Mesenchymal stem cell (in vitro differentiated cells and primary cell): Measurements from ENCODE around the gene MSI1.
A peak's percentile ranks its signal among the peaks of the same experiment; 100 is the strongest.
"Not testable (repeated sequence)": the region's sequence is repeated elsewhere in the genome, so short reads cannot be mapped to it uniquely, and the experiment has no call there.

ENCODE experiments used
- DNase-seq: peaks from one replicate; pipeline ENCODE4 v3.0.0-alpha.2; 2013
- H2AFZ ChIP-seq: one replicate; pipeline ENCODE4 v1.6.1; 2013; ENCODE audit warnings: low read depth, mild to moderate bottlenecking, control low read depth, inconsistent platforms, low read length, moderate library complexity
- H2AK5ac ChIP-seq: 2 replicates; pipeline ENCODE4 v1.6.1; 2013; ENCODE audit warnings: low read length, moderate library complexity, mild to moderate bottlenecking, inconsistent platforms; ENCODE audit not compliant: severe bottlenecking
- H2BK120ac ChIP-seq: one replicate; pipeline ENCODE4 v1.6.1; 2013; ENCODE audit warnings: low read depth, mild to moderate bottlenecking, inconsistent platforms, low read length, moderate library complexity
- H2BK12ac ChIP-seq, 2 experiments: one replicate each; pipeline ENCODE4 v1.6.1; 2013; ENCODE audit warnings: inconsistent platforms in 2 of 2, low read length in 2 of 2, mild to moderate bottlenecking in 2 of 2, moderate library complexity in 2 of 2, control low read depth in 1 of 2
- H2BK15ac ChIP-seq: one replicate; pipeline ENCODE4 v1.6.1; 2013; ENCODE audit warnings: mild to moderate bottlenecking, low read depth, inconsistent platforms; ENCODE audit not compliant: poor library complexity, severe bottlenecking
- H2BK5ac ChIP-seq: 2 replicates; pipeline ENCODE4 v1.6.1; 2013; ENCODE audit warnings: low read depth, mild to moderate bottlenecking, low read length, control low read depth, inconsistent platforms; ENCODE audit not compliant: poor library complexity, severe bottlenecking
- H3K14ac ChIP-seq, 2 experiments: one replicate each; pipeline ENCODE4 v1.6.1; 2013; ENCODE audit warnings: inconsistent platforms in 2 of 2, low read length in 2 of 2, control low read depth in 1 of 2, mild to moderate bottlenecking in 1 of 2, moderate library complexity in 1 of 2
- H3K18ac ChIP-seq, 2 experiments: one replicate each; pipeline ENCODE4 v1.6.1; 2013; ENCODE audit warnings: inconsistent platforms in 2 of 2, low read length in 2 of 2, control low read depth in 1 of 2, low read depth in 1 of 2, mild to moderate bottlenecking in 1 of 2
- H3K23ac ChIP-seq, 2 experiments: one replicate each; pipeline ENCODE4 v1.6.1; 2013; ENCODE audit warnings: inconsistent platforms in 2 of 2, low read length in 2 of 2, mild to moderate bottlenecking in 2 of 2, moderate library complexity in 2 of 2, control low read depth in 1 of 2
- H3K27ac ChIP-seq: 2 replicates; pipeline ENCODE4 v1.5.1; 2013; ENCODE audit warnings: mild to moderate bottlenecking, moderate library complexity, low read length, control low read depth, inconsistent platforms; ENCODE audit not compliant: poor library complexity, severe bottlenecking
- H3K27me3 ChIP-seq, 2 experiments: 2 replicates each; pipeline versions ENCODE4 v1.6.1 to v1.7.0; 2013; ENCODE audit warnings: low read length in 2 of 2, mild to moderate bottlenecking in 2 of 2, moderate library complexity in 2 of 2, control low read depth in 1 of 2, inconsistent platforms in 1 of 2; ENCODE audit not compliant: control insufficient read depth in 1 of 2, insufficient read depth in 1 of 2
- H3K36me3 ChIP-seq, 2 experiments: 2 replicates each; pipeline versions ENCODE4 v1.6.1 to v1.7.0; 2013; ENCODE audit warnings: low read length in 2 of 2, control low read depth in 1 of 2, inconsistent platforms in 1 of 2, low read depth in 1 of 2, mild to moderate bottlenecking in 1 of 2; ENCODE audit not compliant: insufficient read depth in 2 of 2, control insufficient read depth in 1 of 2
- H3K4ac ChIP-seq, 2 experiments: one replicate each; pipeline ENCODE4 v1.6.1; 2013; ENCODE audit warnings: inconsistent platforms in 2 of 2, low read length in 2 of 2, mild to moderate bottlenecking in 2 of 2, moderate library complexity in 2 of 2, control low read depth in 1 of 2, low read depth in 1 of 2
- H3K4me1 ChIP-seq: 2 replicates; pipeline ENCODE4 v1.6.1; 2013; ENCODE audit warnings: low read depth, low read length, control low read depth; ENCODE audit not compliant: control insufficient read depth, insufficient read depth
- H3K4me2 ChIP-seq: 2 replicates; pipeline ENCODE4 v1.6.1; 2013; ENCODE audit warnings: low read length, mild to moderate bottlenecking, inconsistent platforms; ENCODE audit not compliant: poor library complexity, severe bottlenecking
- H3K4me3 ChIP-seq, 2 experiments: 2 replicates each; pipeline versions ENCODE4 v1.5.1 to v1.7.0; 2013; ENCODE audit warnings: low read length in 2 of 2, mild to moderate bottlenecking in 2 of 2, control low read depth in 1 of 2, low read depth in 1 of 2; ENCODE audit not compliant: insufficient read depth in 1 of 2
- H3K79me1 ChIP-seq: replicated peaks from 2 replicates; pipeline ENCODE4 v1.6.1; 2013; ENCODE audit warnings: mild to moderate bottlenecking, control low read depth, low read length, inconsistent platforms; ENCODE audit not compliant: poor library complexity, severe bottlenecking
- H3K9ac ChIP-seq: 2 replicates; pipeline ENCODE4 v1.7.0; 2013; ENCODE audit warnings: mild to moderate bottlenecking, low read length, moderate library complexity
- H3K9me3 ChIP-seq: 2 replicates; pipeline ENCODE4 v1.7.0; 2013; ENCODE audit warnings: mild to moderate bottlenecking, low read length; ENCODE audit not compliant: control insufficient read depth
- H4K8ac ChIP-seq: one replicate; pipeline ENCODE4 v1.6.1; 2013; ENCODE audit warnings: inconsistent platforms, mild to moderate bottlenecking, low read length, moderate library complexity
- H4K91ac ChIP-seq: one replicate; pipeline ENCODE4 v1.6.1; 2013; ENCODE audit warnings: mild to moderate bottlenecking, low read length, inconsistent platforms
- WGBS: methylation state at CpG from one replicate; pipeline ENCODE4 v1.1.7; 2013; ENCODE audit warnings: mixed read lengths; 5-methylcytosine and 5-hydroxymethylcytosine counted together

The MSI1 gene

GRCh38 chr12:120336392-120336791, 32.6 kb downstream of the MSI1 start:
- not testable (repeated sequence) for H3K27ac ChIP-seq, H3K9ac ChIP-seq, DNase-seq, H2BK12ac ChIP-seq, H3K4ac ChIP-seq, H4K91ac ChIP-seq, H3K9me3 ChIP-seq, H3K4me3 ChIP-seq, H2AK5ac ChIP-seq, H3K79me1 ChIP-seq, H3K18ac ChIP-seq, H3K23ac ChIP-seq, H2BK5ac ChIP-seq, H2AFZ ChIP-seq, H3K4me2 ChIP-seq, H3K36me3 ChIP-seq, H2BK120ac ChIP-seq, H4K8ac ChIP-seq, H2BK15ac ChIP-seq, H3K4me1 ChIP-seq, H3K14ac ChIP-seq
- H3K27me3 ChIP-seq: peaks cover 11 to 34% of the 10 kb centered on the region in 2 experiments
- 85% methylated on average over 2 of the region's 2 CpGs for WGBS

- 23% methylated on average over 9 of the region's 12 CpGs for WGBS
- not testable (repeated sequence) for H4K8ac ChIP-seq, H3K23ac ChIP-seq, H4K91ac ChIP-seq, H3K9ac ChIP-seq, H3K14ac ChIP-seq, H3K4me3 ChIP-seq, H3K4ac ChIP-seq, H2BK120ac ChIP-seq, H3K9me3 ChIP-seq, H3K36me3 ChIP-seq, H2AFZ ChIP-seq, H2BK12ac ChIP-seq, H2AK5ac ChIP-seq, H2BK15ac ChIP-seq, H3K4me1 ChIP-seq, H3K79me1 ChIP-seq, H3K27ac ChIP-seq, H3K4me2 ChIP-seq, H2BK5ac ChIP-seq, H3K18ac ChIP-seq
- H3K27me3 ChIP-seq: peaks cover 11 to 34% of the 10 kb centered on the region in 2 experiments
- DNase-seq: peak; percentile 56
These were observed 33.5 kb downstream of the MSI1 start for GRCh38 chr12:120335447-120335846.

GRCh38 chr12:120332523-120332922, 36.4 kb downstream of the MSI1 start:
- Histone ChIP-seq H3K18ac (no peak overlapping the region), H3K14ac (no peak overlapping the region), H4K91ac (no peak overlapping the region), H3K27ac (no peak overlapping the region), H3K27me3 (peaks cover 11 to 25% of the 10 kb centered on the region in 2 experiments), H2BK120ac (no peak overlapping the region), H3K36me3 (no peaks in the 10 kb centered on the region), H2AK5ac (no peak overlapping the region), H2AFZ (no peak overlapping the region), H3K4me1 (no peaks in the 10 kb centered on the region), H3K9ac (no peak overlapping the region), H3K23ac (no peak overlapping the region), H3K4me2 (no peak overlapping the region), H3K4me3 (no peak overlapping the region), H2BK12ac (no peak overlapping the region), H3K9me3 (peaks cover 2% of the 10 kb centered on the region), H3K79me1 (no peaks in the 10 kb centered on the region), H2BK5ac (no peak overlapping the region), H2BK15ac (no peak overlapping the region), H3K4ac (no peak overlapping the region), H4K8ac (no peak overlapping the region)
- DNase-seq: no peak
- WGBS: 84% methylated on average over 6 of the region's 7 CpGs

GRCh38 chr12:120332041-120332440, 36.9 kb downstream of the MSI1 start:
- Histone ChIP-seq H3K36me3 (no peaks in the 10 kb centered on the region), H2BK5ac (no peak overlapping the region), H3K14ac (no peak overlapping the region), H3K9me3 (no peaks in the 10 kb centered on the region), H3K9ac (no peak overlapping the region), H3K4me1 (no peaks in the 10 kb centered on the region), H2BK15ac (no peak overlapping the region), H2BK12ac (no peak overlapping the region), H2AFZ (no peak overlapping the region), H3K27me3 (peaks cover 11 to 25% of the 10 kb centered on the region in 2 experiments), H3K79me1 (no peaks in the 10 kb centered on the region), H4K8ac (no peak overlapping the region), H3K4me3 (no peak overlapping the region), H3K4ac (no peak overlapping the region), H3K27ac (no peak overlapping the region), H4K91ac (no peak overlapping the region), H2BK120ac (no peak overlapping the region), H3K23ac (no peak overlapping the region), H2AK5ac (no peak overlapping the region), H3K4me2 (no peak overlapping the region), H3K18ac (no peak overlapping the region)
- WGBS: 81% methylated on average over 5 of the region's 5 CpGs
- DNase-seq: no peak
